Mesenchymal stem cell (in vitro differentiated cells and primary cell): ENCODE data around the gene PADI6.
"Not testable (repeated sequence)": the region's sequence is repeated elsewhere in the genome, so short reads cannot be mapped to it uniquely, and the experiment has no call there.

Experiments
- DNase-seq: peaks from one replicate; pipeline ENCODE4 v3.0.0-alpha.2; 2013
- H2AFZ ChIP-seq: one replicate; pipeline ENCODE4 v1.6.1; 2013; ENCODE audit warnings: low read depth, mild to moderate bottlenecking, control low read depth, inconsistent platforms, low read length, moderate library complexity
- H2AK5ac ChIP-seq: 2 replicates; pipeline ENCODE4 v1.6.1; 2013; ENCODE audit warnings: low read length, moderate library complexity, mild to moderate bottlenecking, inconsistent platforms; ENCODE audit not compliant: severe bottlenecking
- H2BK120ac ChIP-seq: one replicate; pipeline ENCODE4 v1.6.1; 2013; ENCODE audit warnings: low read depth, mild to moderate bottlenecking, inconsistent platforms, low read length, moderate library complexity
- H2BK12ac ChIP-seq, 2 experiments: one replicate each; pipeline ENCODE4 v1.6.1; 2013; ENCODE audit warnings: inconsistent platforms in 2 of 2, low read length in 2 of 2, mild to moderate bottlenecking in 2 of 2, moderate library complexity in 2 of 2, control low read depth in 1 of 2
- H2BK15ac ChIP-seq: one replicate; pipeline ENCODE4 v1.6.1; 2013; ENCODE audit warnings: mild to moderate bottlenecking, low read depth, inconsistent platforms; ENCODE audit not compliant: poor library complexity, severe bottlenecking
- H2BK5ac ChIP-seq: 2 replicates; pipeline ENCODE4 v1.6.1; 2013; ENCODE audit warnings: low read depth, mild to moderate bottlenecking, low read length, control low read depth, inconsistent platforms; ENCODE audit not compliant: poor library complexity, severe bottlenecking
- H3K14ac ChIP-seq, 2 experiments: one replicate each; pipeline ENCODE4 v1.6.1; 2013; ENCODE audit warnings: inconsistent platforms in 2 of 2, low read length in 2 of 2, control low read depth in 1 of 2, mild to moderate bottlenecking in 1 of 2, moderate library complexity in 1 of 2
- H3K18ac ChIP-seq, 2 experiments: one replicate each; pipeline ENCODE4 v1.6.1; 2013; ENCODE audit warnings: inconsistent platforms in 2 of 2, low read length in 2 of 2, control low read depth in 1 of 2, low read depth in 1 of 2, mild to moderate bottlenecking in 1 of 2
- H3K23ac ChIP-seq, 2 experiments: one replicate each; pipeline ENCODE4 v1.6.1; 2013; ENCODE audit warnings: inconsistent platforms in 2 of 2, low read length in 2 of 2, mild to moderate bottlenecking in 2 of 2, moderate library complexity in 2 of 2, control low read depth in 1 of 2
- H3K27ac ChIP-seq: 2 replicates; pipeline ENCODE4 v1.5.1; 2013; ENCODE audit warnings: mild to moderate bottlenecking, moderate library complexity, low read length, control low read depth, inconsistent platforms; ENCODE audit not compliant: poor library complexity, severe bottlenecking
- H3K27me3 ChIP-seq, 2 experiments: 2 replicates each; pipeline versions ENCODE4 v1.6.1 to v1.7.0; 2013; ENCODE audit warnings: low read length in 2 of 2, mild to moderate bottlenecking in 2 of 2, moderate library complexity in 2 of 2, control low read depth in 1 of 2, inconsistent platforms in 1 of 2; ENCODE audit not compliant: control insufficient read depth in 1 of 2, insufficient read depth in 1 of 2
- H3K36me3 ChIP-seq, 2 experiments: 2 replicates each; pipeline versions ENCODE4 v1.6.1 to v1.7.0; 2013; ENCODE audit warnings: low read length in 2 of 2, control low read depth in 1 of 2, inconsistent platforms in 1 of 2, low read depth in 1 of 2, mild to moderate bottlenecking in 1 of 2; ENCODE audit not compliant: insufficient read depth in 2 of 2, control insufficient read depth in 1 of 2
- H3K4ac ChIP-seq, 2 experiments: one replicate each; pipeline ENCODE4 v1.6.1; 2013; ENCODE audit warnings: inconsistent platforms in 2 of 2, low read length in 2 of 2, mild to moderate bottlenecking in 2 of 2, moderate library complexity in 2 of 2, control low read depth in 1 of 2, low read depth in 1 of 2
- H3K4me1 ChIP-seq: 2 replicates; pipeline ENCODE4 v1.6.1; 2013; ENCODE audit warnings: low read depth, low read length, control low read depth; ENCODE audit not compliant: control insufficient read depth, insufficient read depth
- H3K4me2 ChIP-seq: 2 replicates; pipeline ENCODE4 v1.6.1; 2013; ENCODE audit warnings: low read length, mild to moderate bottlenecking, inconsistent platforms; ENCODE audit not compliant: poor library complexity, severe bottlenecking
- H3K4me3 ChIP-seq, 2 experiments: 2 replicates each; pipeline versions ENCODE4 v1.5.1 to v1.7.0; 2013; ENCODE audit warnings: low read length in 2 of 2, mild to moderate bottlenecking in 2 of 2, control low read depth in 1 of 2, low read depth in 1 of 2; ENCODE audit not compliant: insufficient read depth in 1 of 2
- H3K79me1 ChIP-seq: replicated peaks from 2 replicates; pipeline ENCODE4 v1.6.1; 2013; ENCODE audit warnings: mild to moderate bottlenecking, control low read depth, low read length, inconsistent platforms; ENCODE audit not compliant: poor library complexity, severe bottlenecking
- H3K9ac ChIP-seq: 2 replicates; pipeline ENCODE4 v1.7.0; 2013; ENCODE audit warnings: mild to moderate bottlenecking, low read length, moderate library complexity
- H3K9me3 ChIP-seq: 2 replicates; pipeline ENCODE4 v1.7.0; 2013; ENCODE audit warnings: mild to moderate bottlenecking, low read length; ENCODE audit not compliant: control insufficient read depth
- H4K8ac ChIP-seq: one replicate; pipeline ENCODE4 v1.6.1; 2013; ENCODE audit warnings: inconsistent platforms, mild to moderate bottlenecking, low read length, moderate library complexity
- H4K91ac ChIP-seq: one replicate; pipeline ENCODE4 v1.6.1; 2013; ENCODE audit warnings: mild to moderate bottlenecking, low read length, inconsistent platforms
- WGBS: methylation state at CpG from one replicate; pipeline ENCODE4 v1.1.7; 2013; ENCODE audit warnings: mixed read lengths; 5-methylcytosine and 5-hydroxymethylcytosine counted together

PADI6 gene

GRCh38 chr1:17407786-17408514 lies 36.0 kb downstream of the PADI6 start:
- not testable (repeated sequence) for H3K14ac ChIP-seq, H2BK15ac ChIP-seq, H3K4me3 ChIP-seq, H2BK120ac ChIP-seq, H2AFZ ChIP-seq, H2AK5ac ChIP-seq, H4K8ac ChIP-seq, H4K91ac ChIP-seq, DNase-seq, H3K9ac ChIP-seq, H2BK5ac ChIP-seq, H3K18ac ChIP-seq, H3K23ac ChIP-seq, H3K27me3 ChIP-seq, H3K4me2 ChIP-seq, H2BK12ac ChIP-seq, H3K4ac ChIP-seq, H3K27ac ChIP-seq, H3K9me3 ChIP-seq
- H3K4me1 ChIP-seq, result peaks cover 25% of the 10 kb centered on the region
- 96% methylated on average over 30 of the region's 30 CpGs for WGBS
- H3K36me3 ChIP-seq, result peaks cover 63 to 66% of the 10 kb centered on the region in 2 experiments
- peaks cover 41% of the 10 kb centered on the region for H3K79me1 ChIP-seq

GRCh38 chr1:17409391-17409811 lies 37.4 kb downstream of the PADI6 start:
- 98% methylated on average over 10 of the region's 10 CpGs for WGBS

GRCh38 chr1:17412093-17412870 lies 40.3 kb downstream of the PADI6 start:
- no peak overlapping the region for H2AFZ ChIP-seq
- no peak overlapping the region for H4K91ac ChIP-seq
- H3K27ac ChIP-seq, result no peak overlapping the region
- 96% methylated on average over 16 of the region's 16 CpGs for WGBS
- no peak overlapping the region for H2BK120ac ChIP-seq
- no peak overlapping the region for H4K8ac ChIP-seq
- H3K79me1 ChIP-seq, result peaks cover 57% of the 10 kb centered on the region
- H3K9me3 ChIP-seq, result no peaks in the 10 kb centered on the region
- H3K4me2 ChIP-seq, result no peak overlapping the region
- no peak overlapping the region for H3K14ac ChIP-seq
- no peak overlapping the region for H3K4me3 ChIP-seq
- H3K36me3 ChIP-seq, result peaks cover 84 to 98% of the 10 kb centered on the region in 2 experiments
- no peak overlapping the region for H3K9ac ChIP-seq
- H3K23ac ChIP-seq, result no peak overlapping the region
- H2BK15ac ChIP-seq, result no peak overlapping the region
- H3K27me3 ChIP-seq, result no peaks in the 10 kb centered on the region
- peaks cover 13% of the 10 kb centered on the region for H3K4me1 ChIP-seq
- DNase-seq, result no peak
- no peak overlapping the region for H2BK5ac ChIP-seq
- H2BK12ac ChIP-seq, result no peak overlapping the region
- no peak overlapping the region for H3K18ac ChIP-seq
- no peak overlapping the region for H2AK5ac ChIP-seq
- no peak overlapping the region for H3K4ac ChIP-seq

More at GRCh38 chr1:17409391-17409811, 37.4 kb downstream of the PADI6 start:
- Histone ChIP-seq H3K4me1 (peaks cover 23% of the 10 kb centered on the region), H3K9me3 (no peaks in the 10 kb centered on the region), H2BK120ac (no peak overlapping the region), H3K14ac (no peak overlapping the region), H3K4ac (no peak overlapping the region), H3K4me2 (no peak overlapping the region), H3K36me3 (peaks cover 76 to 79% of the 10 kb centered on the region in 2 experiments), H3K27me3 (no peaks in the 10 kb centered on the region), H3K23ac (no peak overlapping the region), H4K8ac (no peak overlapping the region), H3K9ac (no peak overlapping the region), H3K27ac (no peak overlapping the region), H3K79me1 (peaks cover 48% of the 10 kb centered on the region), H2AK5ac (no peak overlapping the region), H4K91ac (no peak overlapping the region), H3K18ac (no peak overlapping the region), H2BK15ac (no peak overlapping the region), H2BK12ac (no peak overlapping the region), H2AFZ (no peak overlapping the region), H3K4me3 (no peak overlapping the region), H2BK5ac (no peak overlapping the region)
- DNase-seq, result no peak

- Histone ChIP-seq H3K4me3 (no peak overlapping the region), H3K9ac (no peak overlapping the region), H3K9me3 (no peaks in the 10 kb centered on the region), H2AFZ (no peak overlapping the region), H3K4ac (no peak overlapping the region), H3K18ac (no peak overlapping the region), H3K79me1 (peaks cover 66% of the 10 kb centered on the region), H3K36me3 (peaks cover 85 to 96% of the 10 kb centered on the region in 2 experiments), H2BK12ac (no peak overlapping the region), H4K91ac (no peak overlapping the region), H3K27me3 (no peaks in the 10 kb centered on the region), H2BK15ac (no peak overlapping the region), H3K4me2 (no peak overlapping the region), H2BK120ac (no peak overlapping the region), H2BK5ac (no peak overlapping the region), H3K4me1 (peaks cover 6% of the 10 kb centered on the region), H2AK5ac (no peak overlapping the region), H4K8ac (no peak overlapping the region), H3K27ac (no peak overlapping the region), H3K23ac (no peak overlapping the region), H3K14ac (no peak overlapping the region)
- no peak for DNase-seq
- 88% methylated on average over 2 of the region's 2 CpGs for WGBS
Measured at GRCh38 chr1:17414022-17414421, 42.0 kb downstream of the PADI6 start.
